SU-DHL-6 (cell line): ENCODE data around the gene EPRS1.

ENCODE experiments used
- H2AFZ ChIP-seq: fragments of 200-600 bp; sonication (generic); 2 replicates; pipeline ENCODE4 v1.6.1; 2014; ENCODE audit warnings: low read depth, mild to moderate bottlenecking, moderate library complexity, mixed read lengths, antibody characterized with exemption, low read length; ENCODE audit not compliant: severe bottlenecking
- H3F3A ChIP-seq: fragments of 200-600 bp; shearing (Covaris generic); 2 replicates; pipeline ENCODE4 v1.6.0; 2016; ENCODE audit warnings: antibody characterized with exemption, mild to moderate bottlenecking; ENCODE audit not compliant: insufficient read depth
- H3K27ac ChIP-seq: fragments of 200-600 bp; sonication (generic); 2 replicates; pipeline ENCODE4 v1.5.1; 2016; ENCODE audit warnings: low read depth, mild to moderate bottlenecking, low read length, moderate library complexity, mixed read lengths
- H3K27me3 ChIP-seq: fragments of 200-600 bp; sonication (generic), shearing (Covaris generic); 2 replicates; pipeline ENCODE4 v1.6.0; 2014; ENCODE audit warnings: mild to moderate bottlenecking, low read length
- H3K36me3 ChIP-seq: fragments of 200-600 bp; sonication (generic); 2 replicates; pipeline ENCODE4 v1.6.1; 2014; ENCODE audit warnings: mild to moderate bottlenecking, low read length, mixed read lengths
- H3K4me2 ChIP-seq: fragments of 300-600, 200-600 bp; shearing (Covaris generic), sonication (generic); 2 replicates; pipeline ENCODE4 v1.6.0; 2014; ENCODE audit warnings: low read length, low read depth, mild to moderate bottlenecking; ENCODE audit not compliant: poor library complexity, severe bottlenecking
- H3K4me3 ChIP-seq: fragments of 200-600 bp; sonication (generic); 2 replicates; pipeline ENCODE4 v1.5.1; 2014; ENCODE audit warnings: antibody characterized with exemption, low read length, mild to moderate bottlenecking, mixed read lengths; ENCODE audit not compliant: insufficient read depth, poor library complexity, severe bottlenecking
- H3K79me2 ChIP-seq: fragments of 200-600 bp; sonication (generic); 2 replicates; pipeline ENCODE4 v1.6.1; 2014; ENCODE audit warnings: mild to moderate bottlenecking, low read length, moderate library complexity; ENCODE audit not compliant: insufficient read depth
- H3K9ac ChIP-seq: fragments of 200-600 bp; sonication (generic); 2 replicates; pipeline ENCODE4 v1.7.0; 2014; ENCODE audit warnings: mild to moderate bottlenecking, low read length
- H3K9me2 ChIP-seq: fragments of 200-600 bp; sonication (generic); replicated peaks from 2 replicates; pipeline ENCODE4 v1.6.1; 2014; ENCODE audit warnings: low read length; ENCODE audit not compliant: insufficient read depth
- H3K9me3 ChIP-seq: fragments of 200-600 bp; sonication (generic); 2 replicates; pipeline ENCODE4 v1.6.1; 2014; ENCODE audit warnings: low read length, mixed read lengths; ENCODE audit not compliant: insufficient read depth
- H4K20me1 ChIP-seq: fragments of 200-600 bp; sonication (generic); 2 replicates; pipeline ENCODE4 v1.6.1; 2014; ENCODE audit warnings: low read depth, mild to moderate bottlenecking, antibody characterized with exemption, low read length, moderate library complexity, mixed read lengths
- CTCF ChIP-seq: fragments of 200-600 bp; sonication (generic); IDR thresholded peaks from one replicate; pipeline ENCODE4 v1.5.1; 2017; ENCODE audit warnings: antibody characterized with exemption, mild to moderate bottlenecking, low read length, moderate library complexity; ENCODE audit not compliant: insufficient read depth, poor library complexity, severe bottlenecking
- EZH2phosphoT487 ChIP-seq: fragments of 200-600 bp; sonication (generic), shearing (Covaris generic); conservative IDR thresholded peaks from 2 replicates; pipeline ENCODE4 v1.6.1; 2018; ENCODE audit warnings: mild to moderate bottlenecking, antibody characterized with exemption, low read length, moderate library complexity, mixed read lengths

EPRS1 gene

GRCh38 chr1:220067269-220068204 lies 21.2 kb upstream of the EPRS1 start:
- no peak overlapping the region for H3K9ac ChIP-seq
- no peaks in the 10 kb centered on the region for H3K9me3 ChIP-seq
- no peaks in the 10 kb centered on the region for H3K9me2 ChIP-seq
- no peak for TF ChIP-seq CTCF
- TF ChIP-seq EZH2phosphoT487, result no peak
- no peaks in the 10 kb centered on the region for H4K20me1 ChIP-seq
- H3K36me3 ChIP-seq, result peaks cover 49% of the 10 kb centered on the region
- 0 out of 2 replicates have a peak, but pooled peaks cover 4% of the 10 kb centered on the region for H3F3A ChIP-seq
- H3K79me2 ChIP-seq, result no peaks in the 10 kb centered on the region
- no peak overlapping the region for H2AFZ ChIP-seq
- H3K27me3 ChIP-seq, result no peaks in the 10 kb centered on the region
- no peak overlapping the region for H3K27ac ChIP-seq
- H3K4me2 ChIP-seq, result no peak overlapping the region
- no peak overlapping the region for H3K4me3 ChIP-seq

DNA sequence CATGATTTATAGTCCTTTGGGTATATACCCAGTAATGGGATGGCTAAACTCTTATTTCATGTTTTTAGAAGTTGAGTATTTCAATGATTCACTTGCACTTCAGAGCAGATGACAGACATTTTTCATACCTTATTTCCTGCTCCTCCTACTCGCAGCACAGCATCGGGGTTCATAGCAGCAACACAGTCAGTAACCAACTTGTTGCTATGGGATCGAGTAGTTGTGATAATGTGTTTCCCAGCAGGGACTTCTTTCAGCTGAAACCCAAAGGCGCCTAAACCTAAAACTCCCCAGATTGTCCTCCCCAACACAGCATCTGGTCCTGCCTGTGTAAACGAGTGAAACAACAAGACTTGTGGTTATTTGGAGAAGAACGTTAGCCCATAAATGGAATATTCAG lies 16.3 kb upstream of the EPRS1 start:
- no peak overlapping the region for H3K4me3 ChIP-seq
- no peaks in the 10 kb centered on the region for H3K79me2 ChIP-seq
- H4K20me1 ChIP-seq, result no peaks in the 10 kb centered on the region
- no peak overlapping the region for H3K4me2 ChIP-seq
- no peaks in the 10 kb centered on the region for H3K27me3 ChIP-seq
- no peaks in the 10 kb centered on the region for H3K9me2 ChIP-seq
- no peak overlapping the region for H3K27ac ChIP-seq
- peaks cover 53% of the 10 kb centered on the region for H3K36me3 ChIP-seq
- H3K9ac ChIP-seq, result no peak overlapping the region
- H3K9me3 ChIP-seq, result no peaks in the 10 kb centered on the region
- no peak overlapping the region for H2AFZ ChIP-seq
- peaks cover 7% of the 10 kb centered on the region for H3F3A ChIP-seq
- TF ChIP-seq EZH2phosphoT487, result no peak
- no peak for TF ChIP-seq CTCF

DNA sequence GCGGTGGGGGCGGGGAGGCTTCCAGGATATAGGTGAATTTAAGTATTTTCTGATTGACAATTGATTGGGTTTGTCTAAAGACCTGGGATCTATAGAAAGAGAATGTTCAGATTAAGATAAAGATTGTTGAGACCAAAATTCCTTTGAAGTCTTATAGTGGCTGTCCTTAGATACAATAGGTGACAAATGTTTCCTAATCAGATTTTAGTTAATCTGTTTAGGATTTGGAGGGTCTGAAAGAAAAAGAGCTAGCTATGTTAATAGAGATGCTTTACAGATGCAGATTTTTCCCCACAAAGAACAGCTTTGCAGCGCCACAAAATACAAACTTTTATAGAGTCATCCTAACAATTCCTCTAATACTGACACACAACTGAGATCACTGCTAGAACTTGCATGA lies 14.6 kb upstream of the EPRS1 start:
- Histone ChIP-seq H3K36me3 (peaks cover 44% of the 10 kb centered on the region), H3K4me2 (no peak overlapping the region), H3K79me2 (no peaks in the 10 kb centered on the region), H3F3A (peaks cover 4% of the 10 kb centered on the region), H3K9me2 (no peaks in the 10 kb centered on the region), H2AFZ (no peak overlapping the region), H3K27ac (no peak overlapping the region), H3K9ac (no peak overlapping the region), H3K27me3 (no peaks in the 10 kb centered on the region), H4K20me1 (no peaks in the 10 kb centered on the region), H3K9me3 (no peaks in the 10 kb centered on the region), H3K4me3 (no peak overlapping the region)
- TF ChIP-seq EZH2phosphoT487 (no peak), CTCF (no peak)
